HG03521 (cell line): ENCODE data around the gene C4B.

Source experiments
- ATAC-seq: cut with Tn5 transposase; IDR thresholded peaks from one replicate; pipeline ENCODE4 v1.9.1; 2021; ENCODE audit warnings: mild to moderate bottlenecking, moderate library complexity; ENCODE audit not compliant: unreplicated experiment

C4B gene

GRCh38 chr6:32079566-32080290, 65.1 kb downstream of the C4B start:
- no peak for ATAC-seq

GRCh38 chr6:32081168-32081990, 66.8 kb downstream of the C4B start:
- no peak for ATAC-seq

- no peak for ATAC-seq
These were observed 67.9 kb downstream of the C4B start for GRCh38 chr6:32082478-32082877.

GRCh38 chr6:32082935-32083334, 68.3 kb downstream of the C4B start:
- no peak for ATAC-seq

GRCh38 chr6:32083812-32084768, 69.5 kb downstream of the C4B start:
- ATAC-seq = no peak

GRCh38 chr6:32084780-32085179, 70.2 kb downstream of the C4B start:
- no peak for ATAC-seq
